Frontal cortex (tissue), 4 donors: Measurements from ENCODE around the gene HAGH. TPM values are rescaled to one million over a fixed set of nuclear protein-coding genes. Genes with fewer than 3 reads are reported as not detected.

Experiments used
- DNase-seq, 2 donors: peaks; one replicate each; pipeline ENCODE4 v3.0.0; 2012; ENCODE audit warnings: low spot score in 2 of 2
- FAIRE-seq: peaks from 2 replicates; lab custom pipeline; 2012; peaks lifted over from hg19 to GRCh38; lab: Jason Lieb, UNC
- total RNA-seq: library from RNA; depleted of rRNA; stranded (reverse); fragments of >200 nt; gene quantifications from one replicate; pipeline ENCODE4 v1.2.3, GENCODE V29; 2014
- donor health status: control.
- donor health status: control.
- donor health status: control.

Gene HAGH
- total RNA-seq, 1 donor from 2014 or later: 51.8 TPM

DNA sequence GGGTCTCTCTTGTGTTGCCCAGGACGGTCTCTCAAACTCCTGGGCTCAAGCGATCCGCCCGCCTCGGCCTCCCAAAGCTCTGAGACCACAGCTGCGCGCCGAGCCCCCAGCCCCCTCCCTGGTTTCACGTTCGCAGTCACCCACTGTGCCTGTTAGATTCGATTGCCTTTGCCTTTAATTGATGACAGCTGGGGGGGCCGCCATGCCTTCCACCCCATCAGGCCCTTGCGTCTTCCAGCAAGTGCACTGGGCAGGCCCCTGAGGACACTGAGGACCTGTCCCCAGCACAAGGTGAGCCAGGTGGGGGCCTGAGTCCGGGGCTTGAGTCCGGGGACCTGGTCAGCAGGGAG lies 36.4 kb downstream of the HAGH start:
- FAIRE-seq (no peak), DNase-seq (no peak)

GRCh38 chr16:1789643-1790045 lies 37.0 kb downstream of the HAGH start:
- FAIRE-seq: no peak
- no peak for DNase-seq

- DNase-seq (no peak), FAIRE-seq (no peak)
These were observed 37.9 kb downstream of the HAGH start for GRCh38 chr16:1788708-1789100.

DNA sequence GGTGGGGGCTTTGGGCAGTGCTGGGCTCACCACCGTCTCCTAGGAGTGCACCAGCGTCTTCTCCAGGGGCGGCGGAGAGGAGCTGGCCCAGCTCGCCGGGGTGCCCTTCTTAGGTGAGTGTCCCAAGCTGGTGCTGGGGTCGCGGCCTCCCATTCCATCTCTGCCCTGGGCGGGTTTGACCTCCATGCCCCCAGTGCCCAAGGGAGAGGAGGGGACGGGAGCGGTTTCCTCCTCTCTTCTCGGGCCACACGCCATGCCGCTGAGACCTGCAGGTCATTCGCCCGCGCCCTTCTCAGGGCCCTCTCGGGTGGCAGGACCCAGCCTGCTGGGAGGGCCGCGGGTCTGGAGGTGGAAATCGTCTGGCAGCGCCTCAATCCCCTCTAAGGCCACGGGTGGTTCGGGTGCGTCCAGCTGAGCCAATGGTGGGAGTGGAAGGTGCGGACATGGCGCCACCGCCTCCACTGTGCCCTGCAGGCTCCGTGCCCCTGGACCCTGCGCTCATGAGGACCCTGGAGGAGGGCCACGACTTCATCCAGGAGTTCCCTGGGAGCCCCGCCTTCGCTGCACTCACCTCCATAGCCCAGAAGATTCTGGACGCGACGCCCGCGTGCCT lies 38.4 kb downstream of the HAGH start:
- FAIRE-seq: no peak

GRCh38 chr16:1787322-1788094 lies 39.1 kb downstream of the HAGH start:
- DNase-seq (no peak), FAIRE-seq (no peak)

More for the DNA sequence above, 38.4 kb downstream of the HAGH start:
- DNase-seq: no peak

DNA sequence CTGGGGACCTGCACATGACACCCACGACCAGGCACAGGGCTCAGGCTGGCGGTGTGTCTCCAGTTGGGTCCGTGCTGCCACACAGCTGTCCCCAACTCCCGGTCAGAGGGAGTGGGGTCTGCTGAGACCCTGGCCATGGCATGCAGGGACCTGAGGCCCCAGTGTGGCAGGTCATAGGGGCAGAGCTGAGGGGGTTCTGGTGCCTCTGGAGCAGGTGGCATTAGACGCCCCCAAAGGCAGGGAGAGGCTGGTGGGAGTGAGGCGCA lies 39.6 kb downstream of the HAGH start:
- no peak for FAIRE-seq

DNA sequence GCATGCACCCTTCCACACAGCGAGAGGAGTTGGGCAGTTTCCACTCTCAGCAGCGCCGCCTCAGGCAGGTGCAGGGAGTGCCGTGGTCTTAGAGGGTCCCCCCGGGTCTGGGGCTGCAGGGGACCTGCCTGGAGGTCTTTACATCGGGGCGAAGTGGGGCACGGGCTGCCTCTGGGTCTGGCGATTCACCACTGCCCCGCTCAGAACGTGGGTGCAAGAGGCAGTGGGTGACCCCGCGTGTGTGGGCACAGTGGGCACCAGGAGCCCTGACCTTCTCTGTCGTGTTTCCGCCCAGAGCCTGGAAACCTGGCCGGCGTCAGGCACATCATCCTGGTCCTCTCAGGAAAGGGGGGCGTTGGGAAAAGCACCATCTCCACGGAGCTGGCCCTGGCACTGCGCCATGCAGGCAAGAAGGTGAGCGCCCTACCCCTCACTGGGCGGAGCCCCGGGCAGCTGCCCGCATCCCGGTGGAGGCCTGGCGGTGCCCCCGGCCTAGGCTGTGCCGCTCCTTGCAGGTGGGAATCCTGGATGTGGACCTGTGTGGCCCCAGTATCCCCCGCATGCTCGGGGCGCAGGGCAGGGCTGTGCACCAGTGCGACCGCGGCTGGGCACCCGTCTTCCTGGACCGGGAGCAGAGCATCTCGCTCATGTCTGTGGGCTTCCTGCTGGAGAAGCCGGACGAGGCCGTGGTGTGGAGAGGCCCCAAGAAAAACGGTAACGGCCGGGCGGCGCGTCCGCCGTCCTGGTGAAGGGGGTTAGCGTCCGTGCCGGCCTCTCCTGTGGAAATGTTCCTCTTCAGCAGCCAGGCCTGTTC lies 40.2 kb downstream of the HAGH start:
- DNase-seq (no peak), FAIRE-seq (no peak)

More for the DNA sequence above, 39.6 kb downstream of the HAGH start:
- no peak for DNase-seq

DNA sequence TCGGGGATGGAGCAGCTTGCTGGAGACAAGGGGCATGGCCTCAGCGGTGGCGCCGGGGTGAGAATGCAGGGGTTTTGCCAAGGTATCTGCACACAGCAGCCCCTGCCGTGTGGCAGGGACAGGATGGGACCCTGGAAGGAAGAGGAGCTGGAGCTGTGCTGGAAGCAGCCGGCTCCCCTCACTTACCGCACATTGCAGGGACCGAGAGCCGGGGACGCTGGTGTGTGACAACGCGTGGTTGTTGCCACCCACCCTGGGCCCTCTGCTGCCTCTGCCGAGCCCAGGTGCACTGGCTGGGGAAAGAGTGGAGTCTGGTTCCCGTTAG lies 40.8 kb downstream of the HAGH start:
- FAIRE-seq: no peak
- no peak for DNase-seq

DNA sequence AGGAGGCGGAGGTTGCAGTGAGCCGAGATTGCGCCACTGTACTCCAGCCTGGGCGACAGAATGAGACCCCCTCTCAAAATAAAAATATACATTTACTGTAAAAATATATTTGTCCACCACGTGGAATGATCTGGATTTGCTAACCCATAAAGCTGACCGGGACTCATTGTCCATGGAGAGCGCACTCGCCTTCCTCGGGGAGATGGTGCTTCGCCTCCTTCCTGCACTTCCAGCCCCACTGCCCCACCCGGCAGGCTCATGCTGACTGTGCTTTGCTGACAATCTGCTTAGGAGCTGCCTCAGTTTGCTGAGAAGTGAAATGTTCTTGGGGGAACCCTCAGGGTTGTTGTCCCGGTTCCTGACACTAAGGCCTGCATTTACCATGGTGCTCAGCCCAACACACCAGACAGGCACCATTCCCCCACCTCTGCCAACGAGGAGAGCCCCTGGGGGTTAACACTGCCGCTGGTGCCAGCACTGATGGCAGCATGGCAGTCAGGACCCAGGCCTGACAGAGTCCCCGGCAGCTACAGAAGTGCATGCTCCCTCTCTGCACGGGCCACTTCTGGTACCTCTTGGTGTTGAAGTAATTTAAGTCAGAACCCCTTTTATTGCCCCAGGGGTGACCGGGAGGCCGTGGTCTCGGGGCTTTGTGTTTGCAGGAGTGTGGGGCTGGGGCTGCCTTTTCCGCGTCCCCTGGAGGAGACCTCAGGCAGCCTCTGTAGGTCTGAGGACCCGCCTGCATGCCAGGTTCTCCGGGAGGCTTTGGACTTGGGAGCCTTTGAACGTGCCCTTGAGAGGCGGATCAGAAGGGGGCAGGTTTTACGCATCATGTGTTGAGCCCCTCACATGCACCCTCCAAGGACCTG lies 41.4 kb downstream of the HAGH start:
- FAIRE-seq: no peak
- no peak for DNase-seq

DNA sequence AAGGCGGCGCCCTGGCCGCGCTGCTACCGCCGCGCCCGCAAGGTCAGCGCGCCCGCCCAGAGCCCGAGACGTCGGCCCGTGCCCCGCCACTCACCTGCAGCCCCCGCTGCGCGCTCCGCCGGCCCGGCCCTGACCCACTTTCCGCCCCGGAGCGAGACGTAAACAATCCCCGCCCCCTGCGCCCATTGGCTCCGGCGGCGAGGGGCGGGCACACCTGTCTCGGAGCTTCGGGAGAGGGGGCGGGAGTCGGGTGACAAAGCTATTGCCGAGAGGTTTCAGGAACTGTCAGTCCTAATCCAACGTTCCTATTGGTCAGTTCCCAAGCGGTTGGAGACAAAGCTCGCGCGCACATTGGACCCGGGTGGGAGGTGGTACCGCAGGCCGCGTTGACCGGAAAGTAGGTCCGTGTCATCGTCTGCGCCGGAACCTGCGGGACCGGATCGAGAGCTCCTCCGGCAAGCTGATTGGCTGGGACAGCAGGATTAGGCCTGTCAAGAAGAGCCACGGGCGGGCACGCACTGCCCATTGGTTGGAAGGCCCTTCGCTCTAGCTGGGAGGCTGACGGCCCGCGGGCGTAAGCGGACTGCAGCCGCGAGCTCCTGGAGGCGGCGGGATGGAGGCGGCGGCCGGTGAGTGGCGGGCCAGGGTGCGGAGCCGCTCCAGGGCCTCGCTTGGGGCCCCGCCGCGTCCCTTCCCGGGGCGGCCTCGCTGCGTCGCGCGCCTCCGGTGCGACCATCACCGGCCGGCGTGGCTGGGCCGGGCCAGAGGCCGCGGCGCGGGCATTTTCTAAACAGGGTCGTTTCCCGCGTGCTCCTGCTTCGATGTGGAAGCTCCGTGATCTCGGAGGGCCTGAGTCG lies 44.0 kb downstream of the HAGH start, which contains the start of the genes NUBP2 and SPSB3:
Gene NUBP2, plus strand, starts transcription at position 553 of the 857 bp plus-strand sequence. Its CDS starts 61 bp downstream, at position 614.
Gene SPSB3, minus strand, starts transcription at position 164 of the 857 bp plus-strand sequence. CDS start 1,088 bp downstream, outside the sequence.
- FAIRE-seq: peak; percentile 99
- DNase-seq: peak; percentile 100

GRCh38 chr16:1781758-1782407 lies 44.7 kb downstream of the HAGH start:
- no peak for FAIRE-seq
- no peak for DNase-seq

DNA sequence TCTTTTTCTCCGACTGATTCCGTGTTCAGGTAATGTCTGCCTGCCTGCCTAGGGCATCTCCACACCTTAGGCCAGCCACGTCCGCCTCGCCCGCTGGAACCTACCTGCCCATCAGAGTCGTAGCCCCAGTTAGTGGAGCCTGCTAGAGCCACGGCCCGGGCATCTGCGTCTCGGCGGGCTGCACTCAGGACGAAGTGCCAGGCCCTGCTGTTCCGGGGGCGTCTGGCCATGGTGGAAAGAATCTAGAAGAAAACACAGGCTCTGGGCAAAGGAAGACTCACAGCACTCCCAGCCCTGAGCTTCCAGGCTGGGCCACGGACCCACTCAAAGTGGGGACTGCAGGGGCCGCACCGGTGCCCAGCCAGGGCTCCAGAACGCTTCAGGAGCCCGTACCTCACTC lies 45.4 kb downstream of the HAGH start:
- FAIRE-seq: no peak
- no peak for DNase-seq

DNA sequence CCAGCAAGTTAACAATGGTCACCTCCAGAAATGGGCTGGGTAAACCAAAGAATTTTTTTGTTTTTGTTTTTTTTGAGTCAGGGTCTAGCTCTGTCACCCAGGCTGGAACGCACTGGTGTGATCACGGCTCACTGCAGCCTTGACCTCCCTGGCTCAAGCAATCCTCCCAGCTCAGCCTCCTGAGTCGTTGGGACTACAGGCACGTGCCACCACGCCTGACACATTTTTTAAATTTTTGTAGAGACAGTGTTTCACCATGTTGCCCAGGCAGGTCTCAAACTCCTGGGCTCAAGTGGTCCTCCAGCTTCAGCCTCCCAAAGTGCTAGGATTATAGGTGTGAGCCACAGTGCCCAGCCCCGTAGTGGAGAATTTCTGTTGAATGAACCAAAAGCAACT lies 46.0 kb downstream of the HAGH start:
- FAIRE-seq: no peak

DNA sequence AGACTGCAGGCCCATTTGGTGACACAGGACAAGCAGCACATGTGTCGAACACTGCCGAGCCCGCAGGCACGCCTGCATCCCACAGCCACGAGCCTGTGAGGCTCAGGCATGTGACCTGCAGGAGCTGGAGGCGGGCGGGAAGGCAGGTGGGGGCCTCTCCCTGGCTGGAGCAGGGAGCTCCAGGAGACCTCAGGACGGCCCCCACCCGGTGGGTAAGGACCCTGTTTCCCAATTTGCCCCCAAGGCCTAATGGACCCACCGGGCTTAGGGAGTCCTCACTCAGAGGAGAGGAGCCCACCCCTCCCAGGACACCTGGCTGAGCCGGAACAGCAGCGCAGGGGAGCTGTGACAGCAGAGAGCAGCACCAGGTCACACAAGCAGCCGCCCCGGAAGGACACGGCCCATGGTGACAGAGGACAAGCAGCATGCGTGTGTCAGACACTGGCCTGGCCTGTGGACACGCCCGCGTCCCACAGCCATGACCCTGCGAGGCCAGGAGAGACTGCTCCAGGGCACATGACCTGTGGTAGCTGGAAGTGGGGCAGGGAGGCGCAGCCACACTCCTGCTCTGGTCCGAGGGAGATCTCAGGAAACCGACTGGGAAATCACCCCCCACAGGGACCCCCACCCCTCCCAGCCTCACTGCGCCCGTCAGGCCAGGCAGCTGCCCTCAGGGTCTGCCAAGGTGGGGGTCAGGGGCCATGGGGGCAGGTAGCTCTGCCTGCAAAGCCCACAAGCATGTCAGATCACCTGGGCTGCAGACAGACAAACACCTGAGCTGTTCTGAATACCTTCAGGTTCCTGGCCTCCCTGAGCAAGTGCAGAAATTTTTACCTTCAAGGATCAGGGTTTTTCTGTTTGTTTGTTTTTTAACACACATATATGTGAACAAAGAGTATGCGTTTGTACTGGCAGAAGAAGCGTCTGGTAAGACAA lies 46.6 kb downstream of the HAGH start:
- FAIRE-seq (no peak), DNase-seq (no peak)

More for the DNA sequence above, 46.0 kb downstream of the HAGH start:
- DNase-seq: no peak

DNA sequence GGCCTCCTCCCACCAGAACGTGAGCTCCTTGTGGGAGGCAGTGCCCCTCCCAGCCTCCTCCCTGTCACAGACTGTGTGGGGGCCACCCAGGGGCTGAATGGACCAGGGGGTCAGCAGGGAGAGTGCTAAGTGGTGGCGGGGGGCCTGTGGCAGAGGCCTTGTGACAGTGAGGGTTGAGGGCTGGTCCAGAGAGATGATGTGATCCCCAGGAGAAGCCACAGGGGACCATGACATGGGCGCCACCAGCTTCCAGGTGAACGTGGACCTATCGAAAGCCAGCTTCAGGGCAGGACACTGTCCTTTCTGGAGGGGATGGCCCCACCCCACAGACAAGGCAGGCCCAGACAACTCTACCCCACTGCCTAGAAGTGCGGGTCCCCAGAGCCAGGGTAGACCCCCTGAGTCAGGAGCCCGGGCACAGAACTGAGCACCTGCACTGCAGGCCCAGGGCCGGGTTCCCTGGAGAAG lies 47.4 kb downstream of the HAGH start:
- no peak for FAIRE-seq
- DNase-seq: no peak

DNA sequence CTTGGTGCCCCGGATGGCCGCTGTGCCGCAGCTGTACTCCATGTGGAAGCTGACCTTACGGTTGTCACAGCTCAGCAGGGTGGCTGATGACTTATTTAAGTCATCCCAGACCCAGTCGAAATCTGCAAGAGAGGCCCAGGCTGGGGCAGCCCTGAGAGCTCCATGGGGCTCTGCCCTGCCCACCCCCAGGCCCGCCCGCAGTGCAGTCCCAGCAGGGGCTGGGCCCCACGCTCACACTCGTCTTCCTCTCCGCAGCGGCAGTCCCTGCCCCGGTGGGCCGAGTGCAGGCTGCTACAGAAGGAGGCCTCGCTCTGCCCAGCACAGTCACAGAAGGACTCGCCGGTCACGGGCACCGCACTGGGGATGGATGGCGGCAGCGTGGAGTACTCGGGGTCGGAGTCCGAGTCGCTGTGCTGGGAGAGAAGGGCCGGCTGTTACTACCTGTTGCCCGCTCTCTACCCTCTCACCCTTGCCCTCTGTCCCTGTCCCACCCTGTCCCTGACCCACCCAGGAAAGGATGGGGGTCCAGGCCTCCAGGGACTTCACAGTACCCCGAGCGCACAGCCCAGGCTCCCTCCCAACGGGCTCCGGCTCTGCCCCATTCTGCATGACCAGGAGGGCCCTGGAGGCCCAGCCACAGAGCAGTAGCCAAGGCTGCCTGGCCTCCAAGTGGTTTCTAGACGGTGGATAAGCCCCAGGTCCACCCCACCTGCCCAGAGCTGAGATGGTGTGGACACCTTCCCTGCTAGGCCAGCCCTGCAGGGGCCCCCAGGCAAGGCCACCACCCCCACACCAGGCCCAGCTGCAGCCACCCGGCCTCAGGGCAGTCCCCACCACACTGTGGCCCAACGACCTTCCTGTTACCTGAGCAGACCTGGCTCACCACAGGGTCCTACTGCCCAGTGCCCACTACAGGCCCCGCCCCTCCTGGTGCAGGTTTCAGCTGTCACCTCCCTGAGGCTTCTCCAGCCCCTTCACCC lies 48.1 kb downstream of the HAGH start:
- DNase-seq: no peak
- FAIRE-seq: no peak
